SKM-1 treated with dmso at 0.1 percent for 144 hours (cell line): Measurements from ENCODE around the gene WDHD1.
"Not testable (repeated sequence)": the region's sequence is repeated elsewhere in the genome, so short reads cannot be mapped to it uniquely, and the experiment has no call there.

Experiments
- DNase-seq: peaks from one replicate; lab custom pipeline; 2025; ENCODE audit not compliant: unreplicated experiment; lab: John Stamatoyannopoulos, UW

Gene WDHD1

DNA sequence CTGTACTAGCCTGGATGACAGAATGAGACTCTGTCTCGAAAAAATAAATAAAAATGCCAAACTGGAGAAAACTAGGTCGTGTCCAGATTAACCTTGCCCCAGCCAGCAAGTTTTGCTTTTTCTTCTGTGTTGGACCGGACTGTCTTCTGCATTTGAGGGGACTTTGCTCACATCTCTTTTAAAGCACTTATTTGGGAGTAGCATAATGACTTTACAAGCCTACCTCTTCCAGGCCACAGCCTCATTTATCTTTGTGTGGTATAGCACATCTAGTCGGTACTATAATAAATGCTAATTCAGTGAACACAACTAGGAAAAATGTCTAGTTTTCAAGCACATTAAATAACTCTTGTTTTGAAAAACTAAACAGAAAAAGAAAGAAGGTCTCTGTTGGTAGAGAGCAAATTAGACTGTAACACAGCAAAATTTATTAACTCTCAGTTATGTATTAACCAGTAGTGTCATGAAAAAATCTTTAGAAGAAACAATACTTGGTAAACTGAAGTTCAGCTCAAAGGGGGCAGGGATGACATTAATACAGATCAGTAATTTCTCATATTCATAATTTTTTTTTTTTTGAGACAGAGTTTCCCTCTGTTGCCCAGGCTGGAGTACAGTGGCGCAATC is 52.0 kb downstream of the WDHD1 start:
- no peak for DNase-seq

DNA sequence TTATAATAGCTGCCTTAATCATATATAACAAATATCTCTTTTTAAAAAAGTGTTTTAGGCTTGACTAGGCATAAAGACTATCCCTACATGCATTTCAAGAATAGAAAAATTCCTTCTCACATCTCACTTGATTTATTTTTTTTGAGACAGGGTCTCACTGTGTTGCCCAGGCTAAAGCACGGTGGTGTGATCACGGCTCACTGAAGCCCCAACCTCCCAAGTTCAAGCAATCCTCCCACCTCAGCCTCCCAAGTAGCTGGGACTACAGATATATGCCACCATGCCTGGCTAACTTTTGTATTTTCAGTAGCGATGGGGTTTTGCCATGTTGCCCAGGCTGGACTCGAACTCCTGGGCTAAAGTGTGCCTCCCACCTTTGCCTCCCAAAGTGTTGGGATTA is 59.4 kb downstream of the WDHD1 start:
- no peak for DNase-seq

DNA sequence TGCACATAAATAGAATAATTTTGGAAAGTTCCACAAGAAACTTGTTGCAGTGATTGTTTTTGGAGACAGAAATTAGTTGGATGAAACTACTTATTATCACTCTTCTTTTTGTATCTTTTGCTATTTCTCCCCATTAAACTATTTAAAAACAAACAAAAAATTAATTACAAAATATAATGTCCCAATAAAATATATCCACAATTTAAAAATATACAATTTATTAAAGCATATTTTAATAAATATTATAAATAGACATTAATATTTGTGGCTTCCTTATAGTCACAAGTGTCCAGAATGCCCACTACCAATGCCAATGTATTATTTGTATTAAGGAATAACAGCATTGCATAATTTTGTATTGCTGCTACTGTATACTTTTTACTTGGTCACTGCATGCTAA is 71.8 kb downstream of the WDHD1 start:
- DNase-seq: no peak

DNA sequence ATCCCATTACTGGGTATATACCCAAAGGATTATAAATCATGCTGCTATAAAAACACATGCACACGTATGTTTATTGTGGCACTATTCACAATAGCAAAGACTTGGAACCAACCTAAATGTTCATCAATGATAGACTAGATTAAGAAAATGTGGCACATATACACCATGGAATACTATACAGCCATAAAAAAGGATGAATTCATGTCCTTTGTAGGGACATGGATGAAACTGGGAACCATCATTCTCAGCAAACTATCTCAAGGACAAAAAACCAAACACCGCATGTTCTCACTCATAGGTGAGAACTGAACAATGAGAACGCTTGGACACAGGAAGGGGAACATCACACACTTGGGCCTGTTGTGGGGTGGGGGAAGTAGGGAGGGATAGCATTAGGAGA is 73.3 kb downstream of the WDHD1 start:
- not testable (repeated sequence) for DNase-seq

DNA sequence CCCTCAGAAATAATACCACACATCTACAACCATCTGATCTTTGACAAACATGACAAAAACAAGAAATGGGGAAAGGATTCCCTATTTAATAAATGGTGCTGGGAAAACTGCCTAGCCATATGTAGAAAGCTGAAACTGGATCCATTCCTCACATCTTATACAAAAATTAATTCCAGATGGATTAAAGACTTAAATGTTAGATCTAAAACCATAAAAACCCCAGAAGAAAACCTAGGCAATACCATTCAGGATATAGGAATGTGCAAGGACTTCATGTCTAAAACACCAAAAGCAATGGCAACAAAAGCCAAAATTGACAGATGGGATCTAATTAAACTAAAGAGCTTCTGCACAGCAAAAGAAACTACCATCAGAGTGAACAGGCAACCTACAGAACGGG is 74.1 kb downstream of the WDHD1 start:
- DNase-seq: not testable (repeated sequence)

DNA sequence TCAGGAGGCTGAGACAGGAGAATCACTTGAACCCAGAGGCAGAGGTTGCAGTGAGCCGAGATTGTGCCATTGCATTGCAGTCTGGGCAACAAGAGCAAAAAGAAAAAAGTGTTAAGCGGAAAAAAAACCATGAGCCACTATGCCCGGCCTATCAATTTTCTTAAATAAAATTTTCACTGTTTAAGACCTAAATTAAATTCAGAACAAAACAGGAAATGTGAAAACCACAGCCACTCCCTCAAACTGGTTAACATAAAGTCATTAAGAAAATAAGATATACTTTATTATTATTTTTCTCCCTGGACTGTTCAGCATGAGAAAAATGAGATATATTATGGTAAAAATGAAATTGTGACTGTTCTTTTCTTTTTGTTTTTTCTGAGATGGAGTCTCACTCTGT is 79.7 kb downstream of the WDHD1 start:
- DNase-seq: no peak

DNA sequence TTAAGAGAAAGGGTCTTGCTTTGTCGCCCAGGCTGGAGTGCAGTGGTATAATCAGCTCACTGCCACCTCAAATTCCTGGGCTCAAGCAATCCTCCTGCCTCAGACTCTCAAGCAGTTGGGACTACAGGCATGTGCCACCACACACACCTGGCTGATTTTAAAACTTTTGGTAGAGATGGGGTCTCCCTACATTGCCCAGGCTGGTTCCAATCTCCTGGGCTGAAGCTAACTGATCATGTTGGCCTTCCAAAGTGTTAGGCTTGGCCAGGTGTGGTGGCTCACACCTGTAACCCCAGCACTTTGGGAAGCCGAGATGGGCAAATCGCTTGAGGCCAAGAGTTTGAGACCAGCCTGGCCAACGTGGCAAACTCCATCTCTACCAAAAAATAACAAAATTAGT is 80.4 kb downstream of the WDHD1 start:
- DNase-seq: no peak

DNA sequence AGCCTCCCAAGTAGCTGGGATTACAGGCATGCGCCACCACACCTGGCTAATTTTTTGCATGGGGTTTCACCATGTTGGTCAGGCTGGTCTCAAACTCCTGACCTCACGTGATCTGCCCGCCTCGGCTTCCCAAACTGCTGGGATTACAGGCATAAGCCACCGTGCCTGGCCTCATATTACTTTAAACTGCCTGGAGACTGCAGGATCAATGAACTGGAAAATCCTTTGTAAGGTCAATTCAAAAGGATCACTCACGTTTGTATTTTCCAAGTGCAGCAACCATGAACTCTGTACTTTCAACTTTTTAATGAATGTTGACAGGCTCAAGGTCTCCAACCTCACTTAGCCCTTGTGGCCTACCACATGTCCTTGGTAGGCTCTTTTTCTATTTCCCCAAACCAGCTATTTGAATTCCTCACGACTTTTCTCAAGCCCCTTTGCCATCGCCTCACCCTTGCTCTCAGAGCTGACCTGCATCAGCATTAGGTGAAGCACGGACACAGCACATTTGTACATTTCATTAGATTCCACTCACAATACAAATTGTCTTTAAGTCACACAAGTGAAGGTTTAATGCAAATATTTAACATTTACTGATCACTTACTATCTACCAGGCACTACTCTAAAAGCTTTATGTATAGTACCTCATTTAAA is 82.0 kb downstream of the WDHD1 start:
- no peak for DNase-seq

DNA sequence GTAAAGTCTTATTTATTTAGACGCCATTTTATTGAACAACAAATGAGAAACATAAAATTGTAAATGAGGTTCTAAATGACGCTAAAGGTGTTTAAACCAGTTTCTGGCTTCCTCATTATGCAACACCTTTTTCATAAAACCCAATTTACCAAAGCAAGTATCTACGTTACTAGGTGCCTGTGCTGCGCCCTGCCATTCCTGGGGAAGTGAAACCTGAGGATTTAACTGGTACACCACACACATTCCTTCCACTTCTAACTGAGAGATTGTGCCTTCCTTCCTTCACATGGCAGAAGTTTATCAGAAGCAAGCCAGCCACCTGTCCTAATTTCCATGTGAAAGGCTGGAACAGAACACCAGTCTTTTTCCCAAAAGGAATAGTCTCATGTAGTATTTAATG is 84.0 kb downstream of the WDHD1 start:
- DNase-seq: no peak

DNA sequence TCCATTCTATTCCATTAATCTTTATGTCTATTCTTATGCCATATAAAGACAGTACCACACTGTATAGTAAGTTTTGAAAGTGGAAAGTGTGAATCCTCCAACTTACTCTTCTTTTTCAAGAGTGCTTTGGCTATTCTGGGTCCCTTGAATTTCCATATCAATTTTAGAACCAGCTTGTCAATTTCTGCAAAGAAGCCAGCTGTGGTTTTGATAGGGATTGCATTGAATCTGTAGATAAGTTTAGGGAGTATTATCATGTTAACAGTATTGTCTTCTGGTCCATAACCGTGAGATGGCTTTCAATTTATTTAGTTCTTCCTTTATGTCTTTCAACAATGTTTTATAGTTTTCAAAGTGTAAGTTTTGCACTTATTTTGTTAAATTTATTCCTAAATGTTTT is 90.1 kb downstream of the WDHD1 start:
- DNase-seq: no peak

DNA sequence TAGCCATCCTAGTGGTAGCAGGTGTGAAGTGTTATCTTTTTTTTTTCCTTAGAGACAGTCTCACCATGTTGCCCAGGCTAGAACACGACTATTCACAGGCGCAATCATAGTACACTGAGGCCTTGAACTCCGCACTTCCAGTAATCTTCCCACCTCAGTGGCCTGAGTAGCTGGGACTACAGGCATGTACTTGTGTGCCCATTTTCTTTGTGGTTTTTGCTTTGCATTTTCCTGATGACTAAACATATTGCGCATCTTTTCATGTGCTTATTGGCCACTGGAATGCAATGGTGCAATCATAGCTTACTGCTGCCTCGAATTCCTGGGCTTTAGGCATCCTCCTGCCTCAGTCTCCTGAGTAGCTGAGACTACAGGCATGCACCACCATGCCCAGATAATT is 90.9 kb downstream of the WDHD1 start:
- DNase-seq: no peak

DNA sequence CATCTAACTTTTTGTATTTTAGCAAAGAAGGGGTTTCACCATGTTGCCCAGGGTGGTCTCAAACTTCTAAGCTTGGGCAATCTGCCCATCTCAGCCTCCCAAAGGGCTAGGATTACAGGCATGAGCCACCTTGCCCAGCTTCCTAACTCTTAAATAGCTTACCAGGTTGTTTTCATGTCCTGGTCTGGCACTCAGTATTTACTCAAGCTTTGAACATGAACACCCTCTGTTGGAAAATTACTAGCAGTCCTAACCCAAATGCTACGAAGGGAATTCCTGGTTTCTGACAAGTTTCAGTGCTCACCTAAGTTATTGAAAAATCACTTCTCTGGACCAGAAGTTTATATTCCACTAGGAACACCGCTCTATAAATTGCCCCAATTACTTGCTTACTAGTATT is 91.8 kb downstream of the WDHD1 start:
- no peak for DNase-seq

DNA sequence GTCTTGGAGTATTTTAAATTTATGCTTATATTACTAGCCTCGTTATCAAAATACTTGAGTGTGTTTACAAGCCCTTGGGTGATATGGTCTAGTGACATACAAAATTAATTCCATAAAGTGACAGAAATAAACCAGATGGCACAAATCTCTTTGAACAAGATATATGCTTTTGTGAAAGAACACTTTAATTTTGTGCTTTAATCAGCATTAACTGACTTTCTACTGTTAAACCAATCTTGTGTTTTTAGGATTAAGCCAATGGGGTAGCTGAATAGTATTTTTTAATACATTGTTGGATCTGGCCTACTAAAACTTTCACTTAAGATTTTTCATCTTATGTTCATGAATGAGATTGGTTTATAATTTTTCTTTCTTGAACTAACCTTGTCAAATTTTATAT is 93.9 kb downstream of the WDHD1 start:
- DNase-seq: no peak

DNA sequence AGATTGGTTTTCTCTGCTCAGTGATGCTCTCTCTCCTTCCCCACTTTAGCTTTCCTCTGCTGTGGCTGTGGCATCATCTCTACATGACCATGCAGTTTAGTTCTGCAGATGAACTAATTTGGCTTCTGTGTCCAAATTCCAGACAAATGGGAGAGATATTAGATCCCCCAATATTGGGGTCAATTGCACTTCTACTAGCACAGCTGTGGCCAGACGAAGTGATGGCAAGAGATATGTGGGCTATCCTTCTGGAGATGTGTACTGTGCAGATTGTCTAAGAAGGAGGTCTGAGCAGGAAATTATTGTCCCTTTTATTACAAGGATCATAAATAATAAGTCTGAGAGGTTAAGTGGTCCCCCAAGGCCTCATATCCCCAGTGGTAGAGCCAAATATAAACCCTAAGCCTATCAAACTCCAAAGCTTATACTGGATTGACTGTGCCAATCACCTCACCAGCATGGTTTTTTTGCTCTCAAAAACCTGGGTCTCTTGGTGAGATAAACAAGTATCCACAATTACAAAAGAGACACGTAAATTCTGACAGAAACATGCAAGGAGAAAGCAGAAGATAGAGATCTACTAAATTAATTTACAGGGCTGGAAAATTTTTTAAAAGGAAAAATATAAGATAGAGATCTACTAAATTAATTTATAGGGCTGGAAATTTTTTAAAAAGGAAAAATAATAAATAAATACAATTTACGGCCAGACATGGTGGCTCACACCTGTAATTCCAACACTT is 95.1 kb downstream of the WDHD1 start:
- no peak for DNase-seq

DNA sequence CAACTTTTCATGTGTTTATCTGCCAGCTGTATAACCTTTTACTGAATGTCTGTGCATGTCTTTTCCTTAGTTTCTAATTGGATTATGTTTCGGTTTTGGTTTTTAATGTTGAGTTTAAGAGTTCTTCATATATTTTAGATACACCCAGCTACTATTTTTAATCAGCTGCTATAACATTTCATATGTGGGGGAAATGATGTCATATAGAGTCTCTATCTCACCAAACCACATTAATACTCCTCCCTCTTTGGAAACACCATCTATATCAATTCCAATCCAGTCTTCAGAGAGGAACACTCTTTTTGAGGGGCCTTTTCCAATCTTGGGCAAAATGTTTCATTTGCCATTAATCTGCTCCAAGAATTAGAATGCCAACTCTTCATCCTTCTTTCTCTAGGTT is 95.8 kb downstream of the WDHD1 start:
- DNase-seq: no peak

DNA sequence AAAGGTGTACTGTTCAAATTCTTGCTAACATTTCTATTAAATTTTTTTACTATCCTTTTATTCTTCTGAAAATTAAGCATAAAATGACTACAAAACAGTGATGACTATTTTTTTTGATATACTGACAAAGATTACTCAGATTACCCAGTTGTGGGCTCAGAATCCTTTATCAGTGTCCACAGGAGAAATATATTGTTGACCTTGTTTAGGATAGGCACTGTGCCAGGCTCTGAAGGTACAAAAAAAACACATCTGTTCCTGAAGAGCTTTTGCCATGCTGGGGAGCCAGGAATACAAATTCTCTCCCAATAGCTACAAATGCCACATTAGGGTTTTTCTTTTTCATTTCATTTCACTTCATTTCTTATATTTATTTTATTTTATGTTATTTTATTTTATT is 97.3 kb downstream of the WDHD1 start:
- DNase-seq: no peak

DNA sequence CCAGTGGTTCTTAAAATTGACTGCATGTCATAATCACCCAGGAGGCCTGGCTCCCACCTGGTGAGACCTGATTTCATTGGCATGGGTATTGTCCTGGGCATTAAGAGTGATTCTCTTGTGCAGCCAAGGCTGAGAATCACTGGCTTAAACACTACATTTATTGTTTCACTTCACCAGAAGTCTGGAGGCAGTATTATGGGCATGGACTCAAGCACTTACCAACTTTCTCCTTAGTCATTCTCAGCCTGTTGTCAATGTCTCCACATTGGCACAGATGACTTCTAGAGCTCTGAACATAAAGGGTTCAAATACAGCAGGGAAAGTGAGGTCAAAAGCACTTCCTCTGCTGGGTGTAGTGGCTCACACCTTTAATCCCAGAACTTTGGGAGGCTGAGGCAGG is 98.7 kb downstream of the WDHD1 start:
- DNase-seq: no peak

DNA sequence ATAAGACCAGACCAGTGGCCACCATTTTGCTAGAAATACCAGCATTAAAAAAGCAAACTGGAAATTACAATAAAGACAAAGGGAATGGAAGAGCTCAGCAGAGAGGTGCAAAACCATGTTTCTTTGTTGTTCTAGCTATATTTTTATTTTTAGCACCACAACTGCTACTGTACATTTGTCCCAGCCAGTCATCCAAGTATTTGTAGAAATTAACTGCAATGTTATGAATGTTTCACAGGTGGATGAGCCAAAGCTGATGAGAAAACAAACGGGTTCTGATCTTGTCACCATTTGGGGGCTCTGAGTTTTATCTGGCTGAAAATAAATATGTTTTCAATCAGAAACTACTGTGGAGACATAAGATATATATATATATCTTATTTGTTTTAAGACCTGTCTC is 99.3 kb downstream of the WDHD1 start:
- DNase-seq: no peak

DNA sequence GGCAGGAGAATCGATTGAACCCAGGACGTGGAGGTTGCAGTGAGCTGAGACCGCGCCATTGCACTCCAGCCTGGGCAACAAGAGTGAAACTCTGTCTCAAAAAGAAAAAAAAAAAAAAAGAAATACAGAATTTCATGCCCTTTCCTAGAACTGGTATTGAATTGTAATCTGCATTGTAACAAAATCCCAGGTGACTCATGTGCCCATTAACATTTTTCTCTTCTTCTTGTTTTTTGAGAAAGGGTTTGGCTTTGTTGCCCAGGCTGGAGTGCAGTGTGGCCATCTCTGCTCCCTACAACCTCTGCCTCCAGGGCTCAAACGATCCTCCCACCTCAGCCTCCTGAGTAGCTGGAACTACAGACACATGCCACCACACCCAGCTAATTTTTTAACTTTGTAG is 100.3 kb downstream of the WDHD1 start:
- not testable (repeated sequence) for DNase-seq

DNA sequence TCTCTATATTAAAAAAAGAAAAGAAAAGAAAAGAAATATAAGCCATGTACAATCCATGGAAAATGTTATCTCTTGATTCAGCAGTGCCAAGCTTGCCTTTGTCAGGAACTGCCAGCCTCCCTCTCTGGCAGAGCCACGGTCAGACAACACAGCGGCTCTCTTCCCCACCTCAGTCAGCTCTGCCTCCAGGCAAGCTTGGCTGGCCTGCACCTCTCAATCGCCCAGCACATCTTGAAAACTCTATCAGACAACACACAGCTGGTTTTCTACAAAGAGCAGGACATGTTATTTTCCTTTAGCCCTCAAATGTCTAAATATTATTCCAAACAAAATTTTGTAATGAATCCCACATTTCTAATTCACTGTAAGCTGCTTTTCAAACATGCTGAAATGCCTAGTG is 104.3 kb downstream of the WDHD1 start:
- DNase-seq: no peak

DNA sequence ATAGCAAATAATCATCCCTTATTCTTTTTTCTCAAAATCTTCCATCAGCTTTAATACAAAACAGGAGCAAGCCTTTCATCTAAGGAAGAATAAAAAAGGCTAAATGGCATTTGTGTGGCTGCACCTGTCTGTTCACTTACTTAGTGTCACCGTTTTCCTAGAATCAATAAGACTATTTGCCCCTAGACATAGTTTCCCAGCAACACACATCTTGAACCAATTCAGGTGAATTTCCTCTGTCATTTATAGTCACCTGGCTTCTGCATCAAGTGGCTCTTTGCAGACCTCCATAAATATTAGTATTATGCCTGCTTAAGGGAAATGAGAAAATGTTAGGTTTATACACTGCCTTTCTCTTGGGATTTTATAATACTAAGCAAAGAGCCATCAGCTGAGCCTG is 106.8 kb downstream of the WDHD1 start:
- DNase-seq: no peak

DNA sequence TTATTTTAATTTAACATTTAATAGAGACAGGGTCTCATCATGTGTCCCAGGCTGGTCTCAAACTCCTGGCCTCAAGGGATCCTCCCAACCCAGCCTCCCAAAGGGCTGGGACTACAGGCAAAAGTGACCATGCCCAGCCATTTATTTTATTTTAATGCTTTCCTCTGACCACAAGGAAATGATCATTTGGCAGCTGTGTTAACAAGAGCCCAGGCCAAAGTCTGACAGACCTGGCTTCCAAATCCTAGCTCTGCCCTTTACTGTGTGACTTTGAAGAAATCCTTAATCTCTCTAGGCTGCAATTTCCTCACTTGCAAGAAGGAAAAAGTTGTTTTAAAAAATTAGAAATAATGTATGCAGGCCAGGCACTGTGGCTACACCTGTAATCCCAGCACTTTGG is 107.6 kb downstream of the WDHD1 start:
- no peak for DNase-seq

DNA sequence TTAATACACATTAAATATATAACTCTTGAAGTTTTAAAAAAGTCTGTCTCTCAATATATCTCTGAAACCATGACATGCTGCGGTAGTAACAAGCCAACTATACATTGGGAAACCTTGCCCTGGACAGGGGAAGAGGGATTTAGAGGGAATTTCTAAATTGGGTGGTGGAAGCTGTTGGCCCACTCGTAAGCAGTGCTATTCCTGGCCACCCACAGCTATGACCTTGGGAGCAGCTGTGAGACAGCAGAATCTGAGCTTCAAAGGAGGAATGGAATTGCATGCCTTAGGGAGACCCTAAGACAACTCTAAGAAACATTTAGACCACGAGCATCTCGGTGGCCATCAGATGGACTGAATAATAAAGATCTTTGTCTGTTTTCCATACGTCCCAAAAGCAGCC is 108.5 kb downstream of the WDHD1 start:
- no peak for DNase-seq
